ENCODE results near the gene TMEM151B.

TMEM151B gene

GRCh38 chr6:44233567-44234100, 36.6 kb upstream of the TMEM151B start:
- no peak for DNase-seq

GRCh38 chr6:44234101-44235025, 35.9 kb upstream of the TMEM151B start:
- no peak for DNase-seq

- no peak for DNase-seq
Observed at GRCh38 chr6:44235269-44235668, 35.0 kb upstream of the TMEM151B start.

DNA sequence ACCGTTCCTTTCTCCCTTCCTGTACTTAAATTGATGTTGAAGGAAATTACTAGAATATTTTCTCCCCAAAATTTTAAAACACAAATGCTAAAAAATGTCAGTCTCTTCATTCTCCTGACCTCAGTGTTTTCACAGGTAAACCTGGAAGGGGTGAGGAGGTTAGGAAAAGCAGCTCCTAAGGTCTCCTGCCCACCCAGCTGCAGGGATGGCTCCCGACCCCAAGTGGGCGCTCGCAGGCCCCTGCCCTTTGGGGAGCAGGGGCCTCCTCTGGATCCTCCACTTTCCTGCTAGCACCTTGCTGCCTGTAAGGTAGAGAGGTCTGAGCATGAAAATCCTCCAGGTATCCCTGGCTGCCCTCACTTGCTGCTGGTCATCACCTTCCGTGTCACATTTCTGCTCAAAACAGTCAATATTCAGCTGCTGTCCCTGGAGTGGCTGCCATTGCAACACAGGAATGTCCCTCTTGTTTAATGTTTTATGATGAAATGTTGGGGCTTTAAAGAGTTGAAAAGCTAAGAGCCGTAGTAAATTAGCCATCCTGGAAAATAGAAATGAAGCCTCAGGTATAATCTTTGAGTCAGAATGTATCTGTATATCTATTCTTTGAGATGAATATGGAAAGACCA, 34.2 kb upstream of the TMEM151B start:
- no peak for DNase-seq

GRCh38 chr6:44237021-44237812, 33.0 kb upstream of the TMEM151B start:
- peak; percentile 85 for DNase-seq

DNA sequence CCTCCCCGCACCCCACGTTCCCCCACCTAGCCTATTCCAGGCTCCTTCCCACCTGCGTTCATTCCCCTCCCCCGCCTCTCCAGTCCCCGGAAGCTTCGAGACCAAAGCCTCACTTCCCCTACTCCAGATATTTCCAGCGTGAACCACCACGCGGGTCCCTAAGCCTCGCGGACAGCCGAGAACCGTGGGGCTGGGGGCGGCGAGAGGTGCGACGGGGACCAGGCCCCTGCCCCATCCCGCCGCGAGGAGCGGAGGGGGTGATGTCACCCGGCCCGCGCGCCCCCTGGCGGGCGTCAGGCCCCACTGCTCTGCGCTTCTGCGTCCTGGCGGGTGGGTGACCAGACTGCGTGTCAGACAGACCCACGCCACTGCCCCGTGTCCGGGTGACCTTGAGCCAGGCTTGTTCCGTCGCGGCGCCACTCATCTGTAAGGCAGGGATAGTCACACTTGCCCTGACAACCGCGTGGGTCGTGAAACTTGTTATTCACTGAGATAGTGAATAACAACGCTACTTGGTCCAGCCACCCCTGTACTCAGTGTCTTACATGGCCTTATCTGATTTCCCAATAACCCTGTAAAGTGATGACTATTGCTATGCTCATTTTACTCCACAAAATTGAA, 32.3 kb upstream of the TMEM151B start:
- peak; percentile 87 for DNase-seq

DNA sequence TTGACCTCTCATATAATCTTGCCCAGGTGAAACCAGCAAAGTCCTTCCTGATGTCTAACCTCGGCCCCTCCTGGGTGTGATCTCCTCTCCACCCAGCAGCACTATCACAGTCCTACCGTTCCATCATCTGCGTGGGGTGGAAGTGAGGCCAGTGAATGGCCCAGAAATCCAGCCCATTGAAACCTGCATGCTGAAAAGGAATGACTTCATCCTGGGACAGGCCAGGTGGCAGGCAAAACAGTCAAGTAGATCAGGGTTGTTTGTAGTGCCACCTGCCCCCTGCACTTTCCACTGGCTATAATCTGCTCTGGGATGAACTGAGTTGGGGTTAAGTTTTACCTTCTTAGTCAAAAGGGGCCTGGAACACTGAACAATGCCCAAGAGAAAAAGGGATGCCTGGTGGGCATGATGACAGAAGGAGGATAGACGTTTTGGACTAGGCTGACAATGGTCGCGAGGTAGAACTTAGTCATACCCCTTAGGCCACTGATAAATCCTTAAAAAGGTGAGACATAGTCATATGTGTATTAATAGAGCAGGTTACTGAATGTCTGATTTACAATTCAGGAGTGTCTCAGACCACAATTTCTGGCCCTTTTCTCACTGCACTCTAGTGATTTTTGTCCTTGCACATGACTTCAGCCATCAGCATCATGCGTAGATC, 31.4 kb upstream of the TMEM151B start:
- no peak for DNase-seq

- DNase-seq, result no peak
Observed at GRCh38 chr6:44243345-44243744, 26.9 kb upstream of the TMEM151B start.

- DNase-seq, result no peak
Observed at GRCh38 chr6:44245391-44245911, 24.8 kb upstream of the TMEM151B start.

GRCh38 chr6:44245912-44246662, 24.2 kb upstream of the TMEM151B start:
- peak; percentile 89 for DNase-seq

- peak; percentile 95 for DNase-seq
Observed at GRCh38 chr6:44246663-44247337, 23.4 kb upstream of the TMEM151B start, which contains the start of gene HSP90AB1. Gene HSP90AB1 (plus strand): TSS chr6:44247101. CDS start chr6:44248630, 1,529 bp downstream.

DNA sequence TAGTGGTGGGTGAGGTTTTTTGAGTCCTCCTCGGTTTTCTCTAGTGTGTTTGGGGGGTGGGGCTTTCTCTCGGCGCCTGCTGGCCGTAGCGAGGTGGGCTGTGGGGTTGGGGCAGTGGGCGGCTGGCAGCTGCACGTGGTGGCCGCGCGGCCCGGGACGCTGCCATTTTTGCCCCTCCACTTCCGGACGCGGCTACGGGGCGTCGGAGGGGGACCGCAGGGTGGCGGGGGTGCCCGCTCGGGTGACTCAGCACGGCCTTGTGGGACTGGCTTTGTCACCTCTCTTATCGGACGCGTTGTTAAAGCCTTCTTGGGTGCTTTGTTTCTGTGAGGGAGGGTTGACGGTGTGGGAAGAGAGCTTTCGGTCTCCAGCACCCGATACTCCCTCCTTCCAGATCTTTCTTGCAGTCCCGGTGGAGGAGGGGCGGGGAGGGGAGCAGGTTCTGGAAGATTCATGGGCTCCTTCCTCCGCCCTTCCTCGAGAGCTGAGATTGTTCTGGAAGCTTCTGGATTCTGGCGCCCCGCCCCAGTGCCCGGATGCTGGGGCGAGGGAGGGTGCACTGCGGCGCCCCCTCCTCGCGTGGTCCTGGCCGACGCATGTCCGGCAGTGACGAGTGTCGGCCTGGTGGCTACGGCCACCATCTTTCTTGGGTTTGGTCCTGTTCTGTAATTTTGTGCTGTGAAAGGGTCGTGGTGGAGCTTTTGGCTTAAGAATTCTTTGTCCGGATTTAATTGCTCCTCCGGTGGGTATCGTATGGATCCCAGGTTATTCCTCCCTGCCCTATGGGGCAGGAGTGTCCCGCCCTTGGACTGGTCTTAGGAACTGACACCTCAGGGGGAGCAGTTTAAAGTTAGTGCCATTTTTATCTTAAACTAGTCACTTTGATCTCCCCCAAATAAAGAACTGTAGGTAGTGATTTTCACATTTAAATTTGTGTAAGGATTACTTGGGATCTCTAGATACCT, 22.6 kb upstream of the TMEM151B start:
- peak; percentile 90 for DNase-seq

- no peak for DNase-seq
Observed at GRCh38 chr6:44248579-44248978, 21.7 kb upstream of the TMEM151B start.

GRCh38 chr6:44249082-44249748, 21.0 kb upstream of the TMEM151B start:
- DNase-seq, result no peak

- no peak for DNase-seq
Observed at GRCh38 chr6:44250067-44250717, 20.1 kb upstream of the TMEM151B start.

DNA sequence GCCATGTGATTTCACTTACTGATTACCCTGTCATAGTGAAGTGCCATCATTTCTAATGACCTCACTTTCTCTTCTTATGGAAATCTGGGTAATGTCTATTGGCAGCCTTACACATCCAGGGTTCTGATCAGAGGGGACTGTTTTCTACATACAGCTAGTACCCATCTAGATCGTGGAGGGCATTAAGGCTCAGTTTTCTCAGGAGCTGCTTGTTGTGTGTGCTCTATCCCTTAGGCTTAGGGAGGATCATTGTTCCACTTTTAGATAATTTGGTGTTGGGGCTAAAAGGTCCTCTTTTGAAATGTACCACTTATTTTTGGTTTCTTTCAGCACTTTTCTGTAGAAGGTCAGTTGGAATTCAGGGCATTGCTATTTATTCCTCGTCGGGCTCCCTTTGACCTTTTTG, 19.5 kb upstream of the TMEM151B start:
- DNase-seq, result no peak

DNA sequence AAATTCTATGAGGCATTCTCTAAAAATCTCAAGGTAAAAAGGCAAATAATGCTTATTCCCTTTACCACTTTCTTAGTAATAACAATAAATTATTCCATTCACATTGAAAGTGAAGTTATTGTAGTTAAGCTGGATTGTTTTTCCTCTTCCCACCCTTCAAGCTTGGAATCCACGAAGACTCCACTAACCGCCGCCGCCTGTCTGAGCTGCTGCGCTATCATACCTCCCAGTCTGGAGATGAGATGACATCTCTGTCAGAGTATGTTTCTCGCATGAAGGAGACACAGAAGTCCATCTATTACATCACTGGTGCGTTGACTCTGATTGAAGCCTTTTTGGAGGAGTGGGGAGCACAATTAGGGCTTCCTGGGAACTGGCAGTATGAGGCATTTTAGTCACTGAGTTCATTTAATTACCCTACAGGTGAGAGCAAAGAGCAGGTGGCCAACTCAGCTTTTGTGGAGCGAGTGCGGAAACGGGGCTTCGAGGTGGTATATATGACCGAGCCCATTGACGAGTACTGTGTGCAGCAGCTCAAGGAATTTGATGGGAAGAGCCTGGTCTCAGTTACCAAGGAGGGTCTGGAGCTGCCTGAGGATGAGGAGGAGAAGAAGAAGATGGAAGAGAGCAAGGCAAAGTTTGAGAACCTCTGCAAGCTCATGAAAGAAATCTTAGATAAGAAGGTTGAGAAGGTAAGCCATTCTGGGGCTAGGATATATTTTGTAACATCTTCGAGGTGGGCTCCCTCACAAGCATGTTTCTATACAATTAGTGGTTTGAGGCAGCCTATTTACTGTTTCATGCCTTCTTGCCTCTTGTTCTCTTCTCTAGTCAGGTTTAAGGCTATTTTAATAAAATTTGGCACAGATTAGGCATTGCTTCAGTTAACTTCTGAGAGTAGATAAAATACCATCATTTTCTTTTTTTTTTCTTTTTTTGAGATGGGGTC, 18.4 kb upstream of the TMEM151B start:
- DNase-seq, result no peak

Measured in CD4-positive, alpha-beta T cell treated with Interleukin-17A for 4 hours (primary cell).